Prostate gland (tissue), 2 donors: Measurements from ENCODE around the gene WNT3A.
A peak's percentile ranks its signal among the peaks of the same experiment; 100 is the strongest.

Experiments
- POLR2A ChIP-seq: fragments of 450-650 bp; IDR thresholded peaks from one replicate; pipeline ENCODE4 v1.6.1; 2016; ENCODE audit warnings: antibody characterized with exemption, mild to moderate bottlenecking
- TF ChIP-seq, protein P1 (sequence below), 4 experiments: fragments of 200-600 bp in 2 of 4; fragments of 450-650 bp in 2 of 4; sonication (generic) in 2 of 4; IDR thresholded peaks; 1 replicate in 3 of 4; 2 replicates in 1 of 4; pipeline ENCODE4 v1.5.1; 2016 to 2019; ENCODE audit warnings: antibody characterized with exemption in 4 of 4, mild to moderate bottlenecking in 2 of 4, moderate library complexity in 2 of 4

DNA sequence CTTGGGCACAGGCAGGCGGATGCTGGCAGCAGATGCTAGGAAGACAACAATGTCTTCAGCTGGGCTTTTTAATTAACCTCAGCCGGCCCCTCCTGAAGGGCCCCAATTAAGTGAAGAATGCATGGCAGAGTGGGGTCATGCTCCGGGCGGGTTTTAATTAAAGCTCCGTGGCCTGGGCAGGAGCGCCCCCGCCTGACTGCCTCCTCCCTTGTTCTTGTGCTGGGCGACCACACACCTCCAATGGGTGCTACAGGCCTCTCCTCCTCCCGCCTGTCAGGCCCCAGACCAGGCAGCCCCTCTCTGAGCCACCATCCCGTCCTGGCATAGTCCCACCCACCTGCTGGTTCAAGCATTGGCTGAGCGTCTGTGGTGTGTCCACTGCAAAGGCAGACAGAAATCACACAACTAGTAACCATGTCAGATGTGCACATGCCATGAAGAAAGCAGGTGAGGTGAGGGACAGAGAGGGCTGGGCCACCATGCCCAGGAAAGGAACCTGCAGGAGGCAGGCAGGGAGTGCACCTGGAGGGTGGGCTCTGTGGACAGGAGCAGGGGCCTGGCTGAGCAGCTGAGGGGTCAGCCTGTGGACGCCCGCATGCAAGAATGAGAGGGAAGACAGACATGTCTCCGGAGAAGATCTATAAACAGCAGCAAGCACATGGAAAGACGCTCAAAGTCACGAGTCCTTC is 67.2 kb downstream of the WNT3A start:
- TF ChIP-seq, protein P1, sequence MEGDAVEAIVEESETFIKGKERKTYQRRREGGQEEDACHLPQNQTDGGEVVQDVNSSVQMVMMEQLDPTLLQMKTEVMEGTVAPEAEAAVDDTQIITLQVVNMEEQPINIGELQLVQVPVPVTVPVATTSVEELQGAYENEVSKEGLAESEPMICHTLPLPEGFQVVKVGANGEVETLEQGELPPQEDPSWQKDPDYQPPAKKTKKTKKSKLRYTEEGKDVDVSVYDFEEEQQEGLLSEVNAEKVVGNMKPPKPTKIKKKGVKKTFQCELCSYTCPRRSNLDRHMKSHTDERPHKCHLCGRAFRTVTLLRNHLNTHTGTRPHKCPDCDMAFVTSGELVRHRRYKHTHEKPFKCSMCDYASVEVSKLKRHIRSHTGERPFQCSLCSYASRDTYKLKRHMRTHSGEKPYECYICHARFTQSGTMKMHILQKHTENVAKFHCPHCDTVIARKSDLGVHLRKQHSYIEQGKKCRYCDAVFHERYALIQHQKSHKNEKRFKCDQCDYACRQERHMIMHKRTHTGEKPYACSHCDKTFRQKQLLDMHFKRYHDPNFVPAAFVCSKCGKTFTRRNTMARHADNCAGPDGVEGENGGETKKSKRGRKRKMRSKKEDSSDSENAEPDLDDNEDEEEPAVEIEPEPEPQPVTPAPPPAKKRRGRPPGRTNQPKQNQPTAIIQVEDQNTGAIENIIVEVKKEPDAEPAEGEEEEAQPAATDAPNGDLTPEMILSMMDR (IDR thresholded peaks at IDR 0.05): peak in 2 of 4 experiments; percentile 11 to 32
- TF ChIP-seq POLR2A: no peak
